ENCODE results near the gene RASA3. TPM values are rescaled to one million over a fixed set of nuclear protein-coding genes. Genes with fewer than 3 reads are reported as not detected.

Gene RASA3
- total and polyA plus RNA-seq, 2 of the 4 experiments (the other 2 are of a cell fraction): 21.0 to 31.4 TPM

DNA sequence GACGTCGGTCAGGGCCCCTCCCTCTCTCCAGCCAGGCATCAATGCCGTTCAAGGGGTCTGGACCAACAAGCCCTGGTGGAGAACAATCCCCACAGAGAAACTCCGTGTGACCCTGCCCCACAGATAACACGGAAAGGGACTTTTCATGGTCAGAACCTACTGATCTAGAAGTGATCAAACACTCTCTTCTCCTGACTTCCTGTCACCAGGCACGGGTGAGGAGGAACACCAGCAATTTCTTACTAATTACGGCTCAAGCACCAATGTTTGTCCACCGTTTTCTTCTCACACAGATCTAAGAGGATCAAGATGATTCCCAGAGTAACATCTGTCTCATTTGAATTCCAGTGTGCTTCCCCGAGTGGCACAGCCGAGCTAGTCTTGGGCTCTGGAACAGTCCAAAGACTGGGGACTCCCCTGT lies 11.8 kb downstream of the RASA3 start:
- H2BK15ac ChIP-seq (ENCODE audit: low read depth, low read length): peak overlapping the region; percentile 91
- peaks cover 10 to 58% of the 10 kb centered on the region in 2 experiments; a peak in 3 of 4 replicates for H3K79me1 ChIP-seq (ENCODE audit: low read depth in 1 of 2, low read length in 2 of 2)
- H3K9ac ChIP-seq (ENCODE audit: low read depth, low read length): peak overlapping the region; percentile 31
- H3K4me3 ChIP-seq (ENCODE audit: insufficient read depth, low read depth, low read length): no peak overlapping the region
- dilution Hi-C loops (cut with HindIII; ENCODE audit: low sequenced_read_pairs, unreplicated experiment) (no loop called here), in situ Hi-C loops (cut with MboI; ENCODE audit: low sequenced_read_pairs) (no loop called here), intact Hi-C loops (cut with micrococcal nuclease) (no loop called here)
- H3K56ac ChIP-seq (ENCODE audit: extremely low read depth, insufficient read depth, low read length): peak overlapping the region; percentile 84
- H3K27me3 ChIP-seq (ENCODE audit: control insufficient read depth, insufficient read depth, low read length): no peaks in the 10 kb centered on the region
- peaks cover 31% of the 10 kb centered on the region for H3K4me1 ChIP-seq (ENCODE audit: control insufficient read depth, insufficient read depth, low read length)
- 0 out of 2 replicates have a peak overlapping the region, but pooled peaks have one; percentile 39 for H3K4me2 ChIP-seq (ENCODE audit: low read depth, low read length)
- peaks cover 2% of the 10 kb centered on the region; the same call in 1 of the 2 replicates for H3K36me3 ChIP-seq (ENCODE audit: control insufficient read depth, insufficient read depth, low read length)
- peak overlapping the region; percentile 99 for H3K18ac ChIP-seq (ENCODE audit: low read depth, low read length)
- ChIA-PET POLR2A (ENCODE audit: unreplicated experiment) (no interaction called here), CTCF (no interaction called here)
- H4K20me1 ChIP-seq (ENCODE audit: insufficient read depth, low read length): peaks cover 21% of the 10 kb centered on the region
- BruUV-seq (replicated peaks): no TSS peak
- peak overlapping the region; percentile 66 to 96 for H4K8ac ChIP-seq (ENCODE audit: low read depth in 2 of 2, low read length in 2 of 2)
- H3K27ac ChIP-seq (ENCODE audit: insufficient read depth, low read length): peak overlapping the region; percentile 97
- H3K23ac ChIP-seq (ENCODE audit: low read depth, low read length): peak overlapping the region; percentile 91
- DNase-seq (no peak), ATAC-seq (ENCODE audit: low read depth) (no peak)
- H2BK20ac ChIP-seq (ENCODE audit: low read depth, low read length): peak overlapping the region; percentile 95
- peak overlapping the region; percentile 88 for H4K5ac ChIP-seq (ENCODE audit: low read depth, low read length)
- H2AK9ac ChIP-seq (replicated peaks; ENCODE audit: low read depth, low read length, poor library complexity): peak overlapping the region; percentile 84
- no peaks in the 10 kb centered on the region for H3K9me3 ChIP-seq (ENCODE audit: control insufficient read depth, insufficient read depth, low read length)
- H3K4ac ChIP-seq (ENCODE audit: low read depth, low read length): peak overlapping the region; percentile 98
- H2BK120ac ChIP-seq (ENCODE audit: low read depth, low read length): peak overlapping the region; percentile 93
- no peak overlapping the region for H2AFZ ChIP-seq (replicated peaks; ENCODE audit: low read length, poor library complexity)
- H2BK5ac ChIP-seq (ENCODE audit: low read depth, low read length, poor library complexity, severe bottlenecking): peak overlapping the region; percentile 91
- 46% methylated on average over 4 of the region's 10 CpGs; no CpG with 5 or more reads in 1 of the 2 experiments for WGBS, 2 experiments (ENCODE audit: extremely low coverage in 2 of 2, insufficient read length in 1 of 2)
- H3K9me1 ChIP-seq (ENCODE audit: insufficient read depth, low read length): peaks cover 32% of the 10 kb centered on the region
- peak overlapping the region; percentile 97 for H3K14ac ChIP-seq (replicated peaks; ENCODE audit: low read depth, low read length)
- peak overlapping the region; percentile 86 for H4K91ac ChIP-seq (ENCODE audit: insufficient read depth, low read depth, low read length)
- TF ChIP-seq, protein P1, sequence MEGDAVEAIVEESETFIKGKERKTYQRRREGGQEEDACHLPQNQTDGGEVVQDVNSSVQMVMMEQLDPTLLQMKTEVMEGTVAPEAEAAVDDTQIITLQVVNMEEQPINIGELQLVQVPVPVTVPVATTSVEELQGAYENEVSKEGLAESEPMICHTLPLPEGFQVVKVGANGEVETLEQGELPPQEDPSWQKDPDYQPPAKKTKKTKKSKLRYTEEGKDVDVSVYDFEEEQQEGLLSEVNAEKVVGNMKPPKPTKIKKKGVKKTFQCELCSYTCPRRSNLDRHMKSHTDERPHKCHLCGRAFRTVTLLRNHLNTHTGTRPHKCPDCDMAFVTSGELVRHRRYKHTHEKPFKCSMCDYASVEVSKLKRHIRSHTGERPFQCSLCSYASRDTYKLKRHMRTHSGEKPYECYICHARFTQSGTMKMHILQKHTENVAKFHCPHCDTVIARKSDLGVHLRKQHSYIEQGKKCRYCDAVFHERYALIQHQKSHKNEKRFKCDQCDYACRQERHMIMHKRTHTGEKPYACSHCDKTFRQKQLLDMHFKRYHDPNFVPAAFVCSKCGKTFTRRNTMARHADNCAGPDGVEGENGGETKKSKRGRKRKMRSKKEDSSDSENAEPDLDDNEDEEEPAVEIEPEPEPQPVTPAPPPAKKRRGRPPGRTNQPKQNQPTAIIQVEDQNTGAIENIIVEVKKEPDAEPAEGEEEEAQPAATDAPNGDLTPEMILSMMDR (conservative IDR thresholded peaks at IDR 0.05; ENCODE audit: low read depth, low read length): no peak
- TF ChIP-seq BHLHE40 (IDR thresholded peaks at IDR 0.05; ENCODE audit: low read depth, low read length) (no peak), RAD21 (IDR thresholded peaks at IDR 0.05; ENCODE audit: low read length) (no peak), CHD1 (IDR thresholded peaks at IDR 0.05; ENCODE audit: low read depth, low read length) (no peak), RFX5 (IDR thresholded peaks at IDR 0.05; ENCODE audit: low read depth, low read length) (no peak), MXI1 (IDR thresholded peaks at IDR 0.05; ENCODE audit: borderline replicate concordance, low read depth, low read length) (no peak), SMC3 (IDR thresholded peaks at IDR 0.05; ENCODE audit: low read depth, low read length) (no peak)
- TF ChIP-seq, protein P2, sequence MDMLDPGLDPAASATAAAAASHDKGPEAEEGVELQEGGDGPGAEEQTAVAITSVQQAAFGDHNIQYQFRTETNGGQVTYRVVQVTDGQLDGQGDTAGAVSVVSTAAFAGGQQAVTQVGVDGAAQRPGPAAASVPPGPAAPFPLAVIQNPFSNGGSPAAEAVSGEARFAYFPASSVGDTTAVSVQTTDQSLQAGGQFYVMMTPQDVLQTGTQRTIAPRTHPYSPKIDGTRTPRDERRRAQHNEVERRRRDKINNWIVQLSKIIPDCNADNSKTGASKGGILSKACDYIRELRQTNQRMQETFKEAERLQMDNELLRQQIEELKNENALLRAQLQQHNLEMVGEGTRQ (IDR thresholded peaks at IDR 0.05; ENCODE audit: low read depth, low read length): no peak
- H2AK5ac ChIP-seq (ENCODE audit: low read depth, low read length): peak overlapping the region; percentile 95

Data from IMR-90 (cell line).